Erythroblast (primary cell): ENCODE results near the gene S100A2.

Experiments
- GATA1 ChIP-seq: IDR thresholded peaks from 2 replicates; pipeline ENCODE4 v1.6.1; 2011; ENCODE audit warnings: low read depth, mild to moderate bottlenecking, control low read depth, low read length, moderate library complexity
- POLR2A ChIP-seq: IDR thresholded peaks from 2 replicates; pipeline ENCODE4 v1.6.1; 2011; ENCODE audit warnings: mild to moderate bottlenecking, low read length

- peak; percentile 70 for TF ChIP-seq POLR2A
- no peak for TF ChIP-seq GATA1
Observed at GRCh38 chr1:153566414-153567371, 1.0 kb upstream of the S100A2 start.
